CMK (cell line): ENCODE results near the gene SALL3.
"Not testable (repeated sequence)": the region's sequence is repeated elsewhere in the genome, so short reads cannot be mapped to it uniquely, and the experiment has no call there.

Experiments
- DNase-seq: peaks from one replicate; pipeline ENCODE4 v3.0.0-alpha.2; 2010; ENCODE audit warnings: low read depth

Gene SALL3

DNA sequence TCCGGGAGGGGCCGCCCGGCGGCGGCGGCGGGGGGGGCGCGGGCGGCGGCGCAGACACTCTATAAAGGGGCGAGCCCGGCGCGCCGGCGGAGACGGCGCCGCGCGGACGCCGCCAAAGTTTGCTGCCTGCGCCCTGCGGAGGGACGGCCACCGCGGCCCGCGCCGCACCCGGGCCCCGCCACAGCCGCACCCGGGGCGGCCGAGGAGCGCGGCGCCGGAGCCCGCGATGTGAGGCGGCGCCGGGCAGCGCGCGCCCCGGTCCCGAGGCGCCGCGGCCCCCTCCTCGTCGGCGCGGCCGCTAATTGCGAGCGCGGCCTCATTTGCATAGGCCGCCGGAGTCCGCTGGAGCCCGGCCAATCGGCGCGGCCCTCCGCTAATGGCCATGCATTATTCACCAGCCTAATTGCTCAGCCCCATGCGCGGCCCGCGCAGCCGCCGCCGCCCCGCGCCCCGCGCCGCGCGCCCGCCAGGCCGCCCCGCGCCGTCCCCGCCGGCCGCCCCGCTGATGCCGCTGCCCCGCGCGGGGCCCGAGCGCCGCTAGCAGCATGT, at the start of gene SALL3:
Gene SALL3, plus strand, starts transcription at position 89 of the 549 bp plus-strand sequence. Its CDS starts 457 bp downstream, at position 546.
- DNase-seq, result no peak

DNA sequence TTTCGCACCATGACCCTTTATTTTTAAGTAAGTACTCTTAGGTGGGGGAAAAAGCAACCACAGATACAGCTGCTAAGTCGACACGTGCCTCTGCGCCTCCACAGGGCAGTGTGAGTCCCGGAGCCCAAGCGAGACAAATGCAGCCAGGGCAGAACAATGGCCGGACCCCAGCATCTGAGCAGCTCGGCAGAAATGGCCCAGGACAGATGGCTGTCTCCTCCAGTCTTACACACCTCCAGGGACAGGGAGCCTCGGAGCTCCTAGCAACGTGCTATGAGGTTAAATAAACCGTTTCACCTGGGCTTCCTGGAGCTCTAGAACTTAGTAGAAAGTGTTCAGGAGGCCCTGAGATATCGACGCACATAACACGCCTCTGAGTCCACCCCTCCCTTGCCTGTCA, 47.3 kb upstream of the SALL3 start:
- DNase-seq, result no peak

DNA sequence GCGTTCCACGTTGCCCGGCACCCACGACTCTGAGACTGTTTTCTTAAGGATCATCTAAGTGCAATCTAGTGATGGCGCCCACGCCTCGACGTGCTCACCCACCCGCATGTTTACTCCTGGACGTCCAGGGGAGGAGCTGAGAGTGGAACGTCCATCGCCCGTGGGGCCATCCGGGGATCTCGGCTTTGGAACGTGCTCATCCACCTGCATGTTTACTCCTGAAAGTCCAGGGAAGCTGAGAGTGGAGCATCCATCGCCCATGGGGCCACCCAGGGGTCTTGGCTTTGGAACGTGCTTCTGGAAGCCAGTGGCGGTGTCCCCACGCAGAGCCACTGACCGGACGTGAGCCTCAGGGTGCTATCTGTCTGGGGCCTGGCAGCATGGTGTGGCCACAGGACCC, 45.6 kb upstream of the SALL3 start:
- no peak for DNase-seq

DNA sequence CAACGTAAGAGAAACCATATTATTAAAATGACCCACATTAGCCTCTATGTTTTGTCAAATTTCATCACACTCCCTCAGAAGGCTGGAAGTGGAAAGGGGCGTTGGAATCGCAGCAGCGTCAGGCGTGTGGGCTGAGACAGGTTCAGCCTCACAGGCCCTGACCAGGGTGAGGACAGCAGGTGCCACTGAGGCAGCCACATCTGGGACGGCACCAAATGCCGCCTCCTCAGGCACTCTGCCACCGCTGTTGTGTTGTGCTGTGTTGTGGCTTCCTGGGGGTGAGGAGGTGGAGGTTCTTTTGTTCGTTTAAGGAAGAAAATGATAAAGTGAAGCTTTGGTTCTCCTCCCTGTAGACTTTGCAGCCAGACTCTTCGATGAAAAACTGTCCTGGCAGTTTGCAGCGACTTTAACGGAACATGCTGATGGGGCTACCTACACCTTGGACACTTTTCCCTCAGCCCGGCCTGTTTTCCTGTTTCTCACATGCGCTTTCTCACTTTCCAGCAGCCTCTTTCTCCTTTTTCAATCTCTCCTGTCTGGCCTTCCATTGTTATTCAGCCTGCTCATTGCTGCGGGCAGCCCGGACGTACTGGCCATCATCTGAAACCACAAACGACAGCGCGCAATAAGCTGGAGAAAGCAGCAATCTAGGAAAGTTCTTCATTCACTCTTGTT, 44.9 kb upstream of the SALL3 start:
- DNase-seq, result no peak

DNA sequence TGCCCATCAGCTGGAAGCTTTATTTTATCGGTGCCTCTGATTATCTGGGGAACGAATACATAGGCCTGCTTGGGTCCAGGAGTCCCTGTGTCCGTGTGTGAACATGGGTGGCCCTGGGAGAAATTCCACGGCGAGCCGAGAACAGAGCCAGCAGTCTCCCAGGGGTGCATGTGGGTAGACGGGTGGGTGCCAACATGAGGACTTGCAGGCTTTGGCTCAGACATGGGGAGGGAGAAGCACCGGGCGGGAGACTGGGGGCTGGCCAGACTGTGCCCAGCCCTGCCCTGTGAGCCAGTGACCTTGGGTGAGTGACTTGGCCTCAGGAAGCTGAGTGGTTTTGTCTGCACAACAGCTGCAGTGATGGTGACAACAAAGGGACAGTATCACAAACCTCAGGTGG, 44.2 kb upstream of the SALL3 start:
- DNase-seq, result no peak

DNA sequence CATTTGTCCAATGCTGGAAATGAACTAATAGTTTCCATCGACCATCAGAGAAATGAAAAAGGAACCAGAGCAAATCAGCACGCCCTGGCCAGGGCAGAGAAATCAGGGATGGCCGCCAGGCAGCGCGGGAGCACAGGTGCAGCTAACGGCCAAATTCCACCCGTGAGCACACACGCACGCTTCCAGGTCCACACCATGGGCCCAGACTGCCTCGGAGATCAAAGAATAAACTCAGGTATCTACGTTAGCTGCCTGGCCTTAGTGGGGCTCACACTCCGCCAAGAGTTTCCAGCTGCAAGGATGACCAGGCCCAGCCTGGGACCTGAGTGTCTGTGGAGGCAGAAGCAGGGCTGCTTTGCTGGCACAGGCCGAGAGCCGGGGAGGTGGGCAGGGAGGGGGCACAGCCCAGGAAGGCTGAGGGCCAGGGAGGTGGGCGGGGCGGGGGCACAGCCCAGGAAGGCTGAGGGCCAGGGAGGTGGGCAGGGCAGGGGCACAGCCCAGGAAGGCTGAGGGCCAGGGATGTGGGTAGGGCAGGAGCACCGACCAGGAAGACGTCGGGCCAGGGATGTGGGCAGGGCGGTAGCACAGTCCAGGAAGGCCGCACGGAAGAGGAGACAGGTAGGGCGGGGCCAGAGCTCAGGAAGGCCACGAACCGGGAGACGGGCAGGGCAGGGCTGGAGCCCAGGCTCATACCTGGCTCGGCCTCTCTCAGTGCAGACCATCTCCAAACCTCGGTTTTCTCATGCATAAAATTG, 43.2 kb upstream of the SALL3 start:
- no peak for DNase-seq

DNA sequence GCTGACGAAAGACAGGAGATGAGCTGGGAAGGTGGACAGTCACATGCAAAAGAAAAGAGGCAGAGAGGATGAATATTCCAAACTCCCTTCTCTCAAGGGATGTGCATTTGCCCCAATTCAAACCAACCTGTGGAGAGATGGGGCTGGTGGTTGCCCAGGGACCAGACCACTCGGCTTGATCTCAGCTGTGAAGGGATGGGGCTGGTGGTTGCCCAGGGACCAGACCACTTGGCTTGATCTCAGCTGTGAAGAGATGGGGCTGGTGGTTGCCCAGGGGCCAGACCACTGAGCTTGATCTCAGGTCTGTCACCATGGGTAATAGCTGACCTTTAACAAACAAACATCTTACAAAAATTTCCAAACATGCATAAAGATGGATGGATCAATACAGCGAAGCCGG, 42.5 kb upstream of the SALL3 start:
- no peak for DNase-seq

DNA sequence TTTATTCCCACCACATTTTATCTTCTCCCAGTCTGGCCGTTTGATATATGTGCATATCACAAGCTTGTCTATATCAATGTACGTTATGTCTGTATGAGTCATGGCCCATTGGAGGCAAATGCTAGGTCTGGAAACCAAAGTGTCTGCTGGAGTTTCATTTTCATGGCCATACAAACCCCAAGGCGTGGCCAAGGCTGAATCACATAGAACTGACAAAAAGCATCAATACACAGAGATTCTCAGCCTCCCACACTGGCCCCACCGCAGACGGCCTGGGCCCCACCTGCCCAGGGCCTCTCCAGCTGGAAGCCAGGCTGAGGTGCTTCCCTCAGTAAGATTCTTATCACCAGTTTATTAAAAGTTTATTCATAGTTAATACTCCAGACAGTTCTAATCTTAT, 40.5 kb upstream of the SALL3 start:
- no peak for DNase-seq

DNA sequence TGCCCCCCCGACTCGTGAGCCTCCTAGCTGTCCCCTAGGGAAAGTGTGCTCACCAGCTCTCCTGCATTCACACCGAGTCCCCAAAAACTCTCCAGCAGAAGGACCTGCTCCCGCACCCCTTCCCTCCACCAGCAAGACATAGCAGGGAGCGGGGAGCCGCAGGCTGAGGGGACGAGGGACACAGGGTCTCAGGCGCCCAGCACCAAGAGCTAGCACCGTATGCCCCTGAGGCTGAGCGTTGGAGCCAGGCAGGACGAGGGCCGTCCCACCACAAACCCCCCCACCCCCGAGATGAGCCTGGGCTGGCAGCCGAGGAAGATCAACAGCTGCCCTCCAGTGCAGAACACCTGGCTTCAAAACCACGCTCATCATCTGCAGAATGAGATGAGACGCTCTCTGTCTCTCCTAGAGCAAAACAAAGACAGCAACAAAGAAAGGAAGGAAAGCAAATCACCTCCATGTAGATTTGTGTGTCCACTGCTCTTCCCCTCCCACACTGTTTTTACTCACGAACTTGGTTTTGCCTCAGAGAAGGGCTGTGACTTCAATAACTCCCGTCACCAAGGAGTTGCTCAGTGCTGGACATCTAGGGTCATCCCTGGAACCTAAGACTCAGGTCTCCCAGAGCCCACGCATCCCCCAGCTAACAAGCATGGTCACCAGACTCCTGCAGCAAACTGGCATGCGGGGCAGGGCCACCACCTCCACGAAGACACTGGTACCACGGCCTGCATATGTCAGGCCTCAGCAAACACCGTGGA, 39.7 kb upstream of the SALL3 start:
- no peak for DNase-seq

DNA sequence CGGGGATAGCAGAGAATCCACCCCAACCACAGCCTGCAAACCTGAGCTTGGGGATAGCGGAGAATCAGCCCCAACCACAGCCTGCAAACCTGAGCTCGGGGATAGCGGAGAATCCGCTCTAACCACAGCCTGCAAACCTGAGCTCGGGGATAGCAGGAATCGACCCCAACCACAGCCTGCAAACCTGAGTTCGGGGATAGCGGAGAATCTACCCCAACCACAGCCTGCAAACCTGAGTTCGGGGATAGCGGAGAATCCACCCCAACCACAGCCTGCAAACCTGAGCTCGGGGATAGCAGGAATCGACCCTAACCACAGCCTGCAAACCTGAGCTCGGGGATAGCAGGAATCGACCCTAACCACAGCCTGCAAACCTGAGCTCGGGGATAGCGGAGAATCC, 37.4 kb upstream of the SALL3 start:
- not testable (repeated sequence) for DNase-seq

DNA sequence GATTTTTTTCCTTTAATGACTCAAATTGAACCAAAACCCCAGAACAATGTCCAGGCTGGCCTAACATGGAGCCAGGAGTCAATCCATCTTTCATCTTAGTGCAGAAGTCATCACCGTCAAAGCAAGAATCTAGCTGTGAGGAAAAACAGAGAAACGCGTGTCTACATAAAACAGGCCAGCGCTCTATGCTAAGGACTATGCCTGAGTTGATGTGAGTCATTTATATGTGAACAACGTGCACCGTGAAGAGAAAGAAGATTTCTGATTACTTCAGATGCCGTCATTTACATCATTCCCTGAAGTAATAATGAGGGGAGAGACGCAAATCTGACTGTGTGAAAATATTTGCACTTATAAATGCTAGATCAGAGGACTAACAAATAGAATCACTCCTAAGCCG, 34.0 kb upstream of the SALL3 start:
- DNase-seq, result no peak

DNA sequence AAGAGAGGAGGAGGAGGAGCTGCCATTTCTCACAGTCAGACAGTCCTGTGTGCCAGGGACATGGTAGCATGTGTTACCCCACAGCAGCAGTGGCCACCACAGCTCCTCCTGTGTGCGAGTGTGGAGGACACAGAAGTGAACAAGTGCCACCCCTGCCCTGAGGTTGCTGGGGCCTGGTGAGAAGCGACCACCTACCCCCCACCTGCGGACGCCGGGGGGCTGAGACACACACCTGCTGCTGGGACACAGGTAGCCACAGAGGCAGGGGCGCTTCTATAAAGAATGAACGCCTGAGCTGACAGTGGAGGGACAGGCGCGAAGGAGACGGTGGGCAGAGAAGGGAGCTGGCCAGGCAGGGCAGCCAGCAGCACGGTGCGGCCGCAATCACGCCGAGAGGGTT, 32.3 kb upstream of the SALL3 start:
- no peak for DNase-seq

DNA sequence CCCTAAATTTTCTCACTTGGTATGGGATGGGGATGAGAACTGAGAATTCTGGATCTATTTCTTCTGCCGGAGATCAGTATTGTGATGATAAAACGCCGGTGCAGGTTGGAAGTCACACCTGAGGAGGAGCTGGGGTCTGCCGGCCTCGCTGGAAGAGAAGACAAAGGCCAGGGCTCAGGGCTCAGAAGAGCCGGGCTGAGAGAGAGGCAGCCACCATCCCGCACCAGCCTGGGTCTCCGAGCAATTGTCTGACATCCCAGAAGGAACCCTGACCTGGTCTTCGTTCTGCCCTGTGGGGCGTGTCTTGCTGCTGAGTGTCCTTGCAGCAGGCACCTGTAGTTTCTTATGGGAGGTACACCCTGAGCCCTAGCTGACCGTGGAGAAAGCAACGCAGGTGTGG, 31.4 kb upstream of the SALL3 start:
- no peak for DNase-seq

DNA sequence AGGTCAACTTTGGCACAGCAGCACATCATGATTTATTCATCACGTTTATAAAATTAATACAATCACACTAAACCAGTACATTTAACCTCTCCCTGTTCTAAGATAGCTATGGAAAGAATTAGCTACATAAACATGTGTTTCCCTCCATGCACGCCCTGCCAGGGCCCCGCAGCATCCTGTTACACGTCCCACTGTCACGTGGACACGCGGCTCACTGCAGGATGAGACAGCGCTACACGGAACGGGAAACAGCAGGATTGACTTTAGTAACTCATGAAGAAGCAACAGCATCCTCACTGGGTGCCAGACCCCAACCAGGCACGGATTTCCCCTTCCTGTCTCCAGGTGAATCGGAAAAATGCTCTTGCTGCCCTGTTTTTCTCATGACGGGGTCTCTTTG, 30.9 kb upstream of the SALL3 start:
- no peak for DNase-seq

DNA sequence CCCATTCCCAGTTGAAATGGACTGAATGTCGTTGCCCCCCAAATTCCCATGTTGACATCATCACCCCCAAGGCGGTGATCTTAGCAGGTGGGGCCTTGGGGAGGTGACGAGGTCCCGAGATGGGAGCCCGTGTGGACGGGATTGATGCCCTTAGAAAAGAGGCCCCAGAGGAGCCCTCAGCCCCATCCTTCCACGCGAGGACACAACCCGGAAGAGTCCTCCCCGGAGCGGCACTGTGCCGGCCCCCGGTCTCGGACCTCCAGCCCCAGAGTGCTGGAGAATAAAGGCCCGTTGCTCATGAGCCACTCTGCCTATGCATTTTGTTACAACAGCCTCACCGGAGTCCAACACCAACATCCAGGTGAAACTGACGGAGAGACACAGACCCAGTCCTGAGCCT, 30.4 kb upstream of the SALL3 start:
- DNase-seq, result no peak

DNA sequence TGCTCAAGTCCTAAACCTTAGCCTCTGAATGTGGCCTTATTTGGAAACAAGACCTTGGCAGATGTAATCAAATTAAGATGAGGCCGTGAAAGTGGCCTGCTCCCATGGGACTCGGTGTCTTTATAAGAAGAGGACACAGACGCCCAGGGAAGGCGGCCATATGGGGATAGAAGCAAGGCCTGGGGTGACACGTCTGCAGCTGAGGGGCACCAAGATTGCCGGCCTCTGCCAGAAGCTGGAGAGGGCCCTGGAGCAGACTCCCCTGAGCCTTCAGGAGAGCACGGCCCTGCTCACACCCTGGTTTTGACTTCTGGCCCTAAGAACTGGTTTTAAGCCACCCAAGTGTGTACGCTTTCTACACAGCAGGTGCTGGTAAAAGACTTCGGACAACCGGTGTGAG, 29.2 kb upstream of the SALL3 start:
- DNase-seq, result no peak

DNA sequence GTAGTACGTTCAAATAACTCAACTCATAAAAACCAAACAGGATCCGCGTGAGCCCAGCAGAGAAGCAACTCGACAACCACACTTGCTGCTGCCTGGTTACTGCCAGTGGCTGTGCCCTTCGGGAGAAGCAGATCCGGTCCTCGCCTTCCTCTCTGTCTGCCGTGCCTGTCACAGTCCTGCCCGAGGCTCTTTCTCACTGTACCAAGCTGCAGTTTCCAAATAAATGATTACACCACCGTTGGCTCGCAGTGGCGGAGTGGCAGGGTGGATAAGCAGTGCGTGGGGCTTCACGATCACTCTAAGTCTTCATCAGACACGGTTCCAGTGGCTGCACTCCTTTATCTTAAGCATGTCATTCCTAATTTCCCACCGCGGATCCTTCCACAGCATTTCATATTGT, 26.1 kb upstream of the SALL3 start:
- DNase-seq, result no peak

DNA sequence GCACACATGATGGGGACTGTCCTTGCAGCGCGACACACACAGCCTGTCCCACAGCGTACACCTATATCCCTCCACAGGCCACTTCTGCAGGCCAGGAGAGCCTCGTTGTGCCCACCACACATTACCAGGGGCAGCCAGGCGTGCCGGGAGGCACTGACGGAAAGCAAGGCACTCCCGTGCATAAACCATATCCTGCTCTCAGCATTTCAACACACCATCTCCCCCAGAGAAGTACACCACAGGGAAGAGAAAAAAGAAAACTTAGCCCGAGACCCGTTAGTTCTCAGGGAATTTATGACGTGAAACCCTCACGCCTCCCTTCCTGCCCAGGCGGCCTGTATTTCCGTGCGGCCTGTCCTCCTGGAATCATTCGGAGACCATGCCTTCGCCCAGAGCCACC, 24.6 kb upstream of the SALL3 start:
- DNase-seq, result no peak

DNA sequence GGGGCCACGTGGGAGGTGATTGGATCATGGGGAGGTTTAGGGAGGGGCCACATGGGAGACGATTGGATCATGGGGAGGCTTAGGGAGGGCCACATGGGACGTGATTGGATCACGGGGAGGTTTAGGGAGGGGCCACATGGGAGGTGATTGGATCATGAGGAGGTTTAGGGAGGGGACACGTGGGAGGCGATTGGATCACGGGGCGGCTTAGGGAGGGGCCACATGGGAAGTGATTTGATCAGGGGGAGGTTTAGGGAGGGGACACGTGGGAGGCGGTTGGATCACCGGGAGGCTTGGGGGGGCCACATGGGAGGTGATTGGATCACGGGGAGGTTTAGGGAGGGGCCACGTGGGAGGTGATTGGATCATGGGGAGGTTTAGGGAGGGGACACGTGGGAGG, 22.5 kb upstream of the SALL3 start:
- DNase-seq, result no peak

DNA sequence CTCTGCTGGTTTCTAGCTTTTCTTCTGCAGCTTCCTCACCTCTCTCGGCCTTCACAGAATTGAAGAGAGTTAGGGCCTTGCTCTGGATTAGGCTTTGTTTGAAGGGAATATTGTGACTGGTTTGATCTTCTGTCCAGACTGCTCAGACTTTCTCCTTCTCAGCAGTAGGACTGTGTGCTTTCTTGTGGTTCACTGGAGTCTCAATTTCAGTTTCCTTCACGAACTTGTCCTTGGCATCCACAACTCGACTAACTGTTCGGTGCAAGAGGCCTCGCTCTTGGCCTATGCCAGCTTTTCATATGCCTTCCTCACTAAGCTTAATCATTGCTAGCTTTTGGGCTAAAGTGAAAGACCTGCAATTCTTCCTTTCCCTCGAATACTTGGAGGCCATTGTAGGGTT, 18.9 kb upstream of the SALL3 start:
- DNase-seq, result no peak

DNA sequence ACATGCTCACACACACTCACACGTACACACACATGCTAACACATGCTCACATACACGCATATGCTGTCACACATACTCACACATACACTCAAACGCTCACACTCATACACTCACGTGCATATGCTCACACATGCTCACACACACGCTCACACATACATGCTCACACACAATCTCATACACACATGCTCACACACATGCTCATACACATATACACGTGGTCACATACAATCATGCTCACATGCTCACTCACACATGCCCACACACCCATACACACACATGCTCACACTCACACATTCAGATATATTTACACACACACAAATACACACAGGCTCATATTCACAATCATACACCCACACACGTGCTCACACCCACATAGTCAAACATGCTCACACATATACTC, 17.5 kb upstream of the SALL3 start:
- DNase-seq, result no peak

DNA sequence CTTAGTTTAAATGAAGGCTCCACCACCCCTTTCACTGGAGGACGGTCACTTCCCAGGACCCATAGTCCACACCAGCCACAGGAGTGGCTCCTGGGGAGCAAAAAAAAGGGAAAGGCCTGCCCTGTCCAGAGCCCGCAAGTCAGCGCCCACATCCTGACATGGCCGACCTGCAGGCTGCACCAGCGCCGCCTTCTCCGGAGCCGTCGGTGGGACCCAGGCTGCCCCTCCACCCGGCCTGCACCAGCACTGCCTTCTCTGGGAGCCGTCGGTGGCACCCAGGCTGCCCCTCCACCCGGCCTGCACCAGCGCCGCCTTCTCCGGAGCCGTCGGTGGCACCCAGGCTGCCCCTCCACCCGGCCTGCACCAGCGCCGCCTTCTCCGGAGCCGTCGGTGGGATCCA, 14.9 kb upstream of the SALL3 start:
- DNase-seq, result not testable (repeated sequence)

DNA sequence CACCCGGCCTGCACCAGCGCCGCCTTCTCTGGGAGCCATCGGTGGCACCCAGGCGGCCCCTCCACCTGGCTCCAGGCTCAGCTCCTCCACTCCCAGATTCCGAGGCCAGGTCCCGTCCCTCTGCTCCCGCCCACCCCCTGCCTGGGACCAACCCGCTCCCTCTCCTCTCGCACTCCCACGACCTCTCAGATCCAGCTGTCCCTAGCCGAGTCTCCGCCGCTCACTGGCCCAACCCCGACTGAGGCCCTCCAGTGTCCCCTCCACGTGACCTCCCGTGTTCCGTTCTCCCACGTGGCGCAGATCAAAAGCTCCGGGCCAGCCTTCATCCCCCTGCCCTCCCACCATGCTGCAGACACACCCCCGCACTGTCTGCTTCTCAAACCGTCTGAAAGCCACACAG, 14.4 kb upstream of the SALL3 start:
- no peak for DNase-seq
